Uterus (tissue), 4 donors: Measurements from ENCODE around the gene OGA. TPM values are rescaled to one million over a fixed set of nuclear protein-coding genes. Genes with fewer than 3 reads are reported as not detected.

Experiments used
- DNase-seq, 2 donors: peaks; one replicate each; pipeline ENCODE4 v3.0.0-alpha.2; 2019 to 2020
- H3K27ac ChIP-seq, 2 donors: fragments of 200-600 bp; sonication (generic); 1 replicate in 1 of 2; 2 replicates in 1 of 2; pipeline ENCODE4 v1.5.1; 2016 to 2018
- H3K27me3 ChIP-seq, 2 donors: fragments of 200-600 bp; sonication (generic); one replicate each; pipeline ENCODE4 v1.5.1; 2018 to 2019; ENCODE audit warnings: control low read depth in 1 of 2
- H3K36me3 ChIP-seq, 2 donors: fragments of 200-600 bp; sonication (generic); one replicate each; pipeline ENCODE4 v1.5.1; 2019; ENCODE audit warnings: control low read depth in 1 of 2
- H3K4me1 ChIP-seq, 2 donors: fragments of 200-600 bp; sonication (generic); one replicate each; pipeline ENCODE4 v1.5.1; 2018 to 2019; ENCODE audit warnings: control low read depth in 1 of 2
- H3K4me3 ChIP-seq, 2 donors: fragments of 200-600 bp; sonication (generic); 1 replicate in 1 of 2; 2 replicates in 1 of 2; pipeline ENCODE4 v1.5.1; 2018 to 2019; ENCODE audit warnings: mild to moderate bottlenecking in 1 of 2
- H3K9me3 ChIP-seq, 2 donors: fragments of 200-600 bp; sonication (generic); one replicate each; pipeline ENCODE4 v1.5.1; 2019; ENCODE audit warnings: control low read depth in 1 of 2
- CTCF ChIP-seq, 4 experiments: fragments of 200-600 bp in 2 of 4; fragments of 450-650 bp in 2 of 4; sonication (generic) in 2 of 4; IDR thresholded peaks; one replicate each; pipeline ENCODE4 v1.5.1; 2016 to 2019; ENCODE audit warnings: antibody characterized with exemption in 4 of 4, mild to moderate bottlenecking in 2 of 4, moderate library complexity in 1 of 4
- POLR2A ChIP-seq, 2 donors: fragments of 450-650 bp; IDR thresholded peaks; one replicate each; pipeline ENCODE4 v1.6.1; 2016; ENCODE audit warnings: antibody characterized with exemption in 2 of 2, mild to moderate bottlenecking in 1 of 2, moderate library complexity in 1 of 2
- intact Hi-C: fragments of 100-400 bp; cut with DNase I; formaldehyde crosslinking; loops from one replicate; pipeline ENCODE4 v1.15.1; 2023; ENCODE audit warnings: low total_unique reads
- total RNA-seq, 4 donors: library from RNA; depleted of rRNA in 3 of 4; stranded (reverse); fragments of >200 nt in 3 of 4; gene quantifications; one replicate each; pipeline versions ENCODE4 v1.1.0 to v1.2.4, GENCODE V29; 2014 to 2023
- donor health status: DM: yes; HTN: yes; CAD: no.

OGA gene
- 100 to 1,000 TPM in 3 of 4 donors, 10 to 100 TPM in 1; 63.5 to 181 (median 156) TPM for total RNA-seq

DNA sequence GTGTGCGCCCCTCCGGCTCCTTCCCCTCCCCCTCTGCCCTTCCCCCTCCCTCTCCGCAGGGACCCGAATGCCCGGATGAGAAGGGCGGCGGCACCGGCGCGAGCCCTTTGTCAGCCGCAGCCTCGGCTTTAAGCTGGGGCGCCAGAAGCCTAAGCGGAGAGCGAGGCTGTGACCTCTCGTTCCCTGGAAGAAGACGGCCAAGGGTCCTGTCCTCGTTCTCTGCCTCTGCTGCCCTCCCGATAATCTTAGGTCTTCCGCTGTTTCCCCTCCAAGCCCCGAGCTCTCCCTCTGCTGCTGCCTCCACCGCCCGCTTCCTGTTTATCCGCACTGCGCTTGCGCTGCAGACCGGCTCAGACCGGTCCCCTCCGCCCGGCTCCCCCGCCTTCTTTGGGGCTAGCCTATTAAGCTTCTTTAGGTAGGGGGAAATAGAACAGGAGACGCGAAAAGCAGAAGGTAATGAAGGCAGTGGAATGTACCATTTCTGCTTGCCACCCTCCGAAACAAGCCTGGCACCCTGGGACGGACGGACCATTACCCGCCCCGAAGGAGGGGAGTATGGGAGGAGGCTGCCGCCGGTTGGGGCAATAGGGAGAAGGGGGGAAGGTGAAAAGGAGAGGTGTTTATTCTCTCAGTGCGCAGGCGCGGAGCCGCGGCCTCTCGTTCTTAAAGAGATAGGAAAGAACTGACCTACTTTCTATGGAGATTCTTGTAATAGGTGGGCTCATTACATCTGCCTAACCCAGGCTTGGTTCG, at the start of gene OGA:
OGA (minus strand) TSS at position 326 of the 753 bp plus-strand sequence. CDS start 422 bp downstream, outside the sequence.
- peak within 1 kb of the TSS; percentile 87 to 95 for H3K27ac ChIP-seq
- no peaks in the 10 kb centered on the region for H3K27me3 ChIP-seq
- intact Hi-C loops: no loop called here
- H3K36me3 ChIP-seq: no peaks in the 10 kb centered on the region
- TF ChIP-seq POLR2A (IDR thresholded peaks at IDR 0.05) (peak; percentile 98), CTCF (IDR thresholded peaks at IDR 0.05) (peak in 1 of 4 experiments; percentile 40)
- peak within 1 kb of the TSS; percentile 83 to 98 for H3K4me3 ChIP-seq
- DNase-seq: peak; percentile 97 to 99
- H3K4me1 ChIP-seq: no peaks in the 10 kb centered on the region
- no peaks in the 10 kb centered on the region for H3K9me3 ChIP-seq

DNA sequence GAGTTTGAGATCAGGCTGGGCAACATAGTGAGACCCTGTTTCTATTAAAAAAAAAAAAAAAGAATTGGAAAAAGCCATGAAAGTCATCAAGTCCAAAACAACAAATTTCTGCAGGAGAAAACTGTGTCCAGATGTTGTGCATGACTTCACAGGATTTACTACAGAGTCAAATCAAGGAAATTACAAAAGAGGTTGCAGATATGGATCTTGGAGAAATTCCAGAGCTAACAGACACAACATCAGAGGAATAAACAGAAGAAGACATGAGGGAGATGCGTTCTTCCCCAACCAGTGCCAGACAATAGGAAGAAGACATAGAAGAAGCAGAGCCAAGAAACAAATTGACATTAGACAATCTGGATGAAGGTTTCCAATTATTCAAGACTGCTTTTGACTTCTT, 49.7 kb upstream of the OGA start:
- no peaks in the 10 kb centered on the region for H3K36me3 ChIP-seq
- DNase-seq: no peak
- no peaks in the 10 kb centered on the region for H3K4me1 ChIP-seq
- intact Hi-C loops: no loop called here
- no peaks in the 10 kb centered on the region for H3K27me3 ChIP-seq
- no peak overlapping the region for H3K27ac ChIP-seq
- H3K4me3 ChIP-seq: no peak overlapping the region
- TF ChIP-seq CTCF (IDR thresholded peaks at IDR 0.05): no peak
- TF ChIP-seq POLR2A (IDR thresholded peaks at IDR 0.05): no peak
- H3K9me3 ChIP-seq: no peaks in the 10 kb centered on the region

DNA sequence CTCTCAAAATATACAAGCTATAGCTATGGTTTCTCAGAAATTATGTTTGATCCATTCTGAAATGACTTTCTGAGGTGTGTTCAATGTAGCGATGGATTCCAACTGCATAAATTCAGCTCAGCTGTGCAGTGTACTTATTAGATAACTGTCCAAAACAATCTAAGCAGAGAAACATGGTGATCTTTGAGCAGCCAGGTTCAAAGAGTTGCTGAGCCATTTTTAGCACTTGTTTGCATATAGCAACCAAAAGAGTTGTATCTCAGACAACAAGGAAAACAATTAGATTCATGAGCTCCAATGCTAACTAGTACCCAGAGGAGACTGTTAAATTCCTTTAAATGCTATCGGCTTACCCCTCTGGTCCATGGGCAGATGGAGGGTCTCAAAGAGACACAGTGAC, 41.3 kb upstream of the OGA start:
- H3K9me3 ChIP-seq: peaks cover 0 to 3% of the 10 kb centered on the region in 2 donors
- no peak overlapping the region for H3K27ac ChIP-seq
- H3K36me3 ChIP-seq: no peaks in the 10 kb centered on the region
- H3K4me3 ChIP-seq: no peak overlapping the region
- H3K27me3 ChIP-seq: no peaks in the 10 kb centered on the region
- TF ChIP-seq CTCF (IDR thresholded peaks at IDR 0.05): no peak
- no peak for TF ChIP-seq POLR2A (IDR thresholded peaks at IDR 0.05)
- DNase-seq: no peak
- intact Hi-C loops: no loop called here
- no peaks in the 10 kb centered on the region for H3K4me1 ChIP-seq

DNA sequence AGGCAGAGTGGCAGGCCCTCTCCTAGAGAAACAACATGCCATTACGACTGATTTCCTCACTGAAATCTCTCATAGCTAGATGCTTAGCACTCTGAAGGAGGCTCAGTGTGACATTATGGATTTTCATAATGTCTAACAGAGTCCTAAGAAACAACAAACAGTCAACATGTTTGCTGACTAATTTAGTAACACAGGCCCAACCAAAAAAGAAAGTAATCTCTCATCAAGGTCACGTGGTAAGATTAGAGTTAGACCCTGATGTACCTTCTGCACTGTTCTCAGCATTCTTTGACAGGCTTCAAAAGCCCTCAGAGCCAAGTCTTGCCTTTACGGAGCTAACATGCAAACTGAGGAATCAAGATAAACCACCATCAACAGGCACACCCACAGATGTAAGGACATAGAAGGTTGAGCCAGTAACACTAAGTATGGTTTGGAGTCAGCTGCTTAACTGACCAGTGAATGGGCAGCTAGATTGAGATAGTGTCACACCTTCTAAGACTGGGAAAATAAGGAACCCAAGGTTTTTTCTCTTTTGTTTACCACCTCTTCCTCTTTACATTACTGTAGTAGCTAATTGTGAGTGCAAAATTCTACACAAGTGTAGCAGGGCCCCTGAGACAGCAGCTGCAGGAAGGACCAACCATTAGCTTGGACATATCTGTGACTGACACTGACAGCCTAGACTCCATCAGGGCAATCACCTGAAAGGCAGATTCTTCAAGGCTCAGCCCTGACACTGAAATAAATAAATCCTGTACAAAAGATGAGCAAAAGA, 40.7 kb upstream of the OGA start:
- peaks cover 0 to 3% of the 10 kb centered on the region in 2 donors for H3K9me3 ChIP-seq
- TF ChIP-seq CTCF (IDR thresholded peaks at IDR 0.05) (no peak), POLR2A (IDR thresholded peaks at IDR 0.05) (no peak)
- DNase-seq: no peak
- no peaks in the 10 kb centered on the region for H3K36me3 ChIP-seq
- no peaks in the 10 kb centered on the region for H3K27me3 ChIP-seq
- intact Hi-C loops: no loop called here
- H3K4me3 ChIP-seq: no peak overlapping the region
- no peaks in the 10 kb centered on the region for H3K4me1 ChIP-seq
- H3K27ac ChIP-seq: no peak overlapping the region
